GM04503 (cell line): ENCODE results near the gene CTF1.
A peak's percentile ranks its signal among the peaks of the same experiment; 100 is the strongest.
"Not testable (repeated sequence)": the region's sequence is repeated elsewhere in the genome, so short reads cannot be mapped to it uniquely, and the experiment has no call there.

Experiments used
- DNase-seq: peaks from one replicate; pipeline ENCODE4 v3.0.0-alpha.2; 2012; ENCODE audit warnings: low read depth

The CTF1 gene, protein sequence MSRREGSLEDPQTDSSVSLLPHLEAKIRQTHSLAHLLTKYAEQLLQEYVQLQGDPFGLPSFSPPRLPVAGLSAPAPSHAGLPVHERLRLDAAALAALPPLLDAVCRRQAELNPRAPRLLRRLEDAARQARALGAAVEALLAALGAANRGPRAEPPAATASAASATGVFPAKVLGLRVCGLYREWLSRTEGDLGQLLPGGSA

DNA sequence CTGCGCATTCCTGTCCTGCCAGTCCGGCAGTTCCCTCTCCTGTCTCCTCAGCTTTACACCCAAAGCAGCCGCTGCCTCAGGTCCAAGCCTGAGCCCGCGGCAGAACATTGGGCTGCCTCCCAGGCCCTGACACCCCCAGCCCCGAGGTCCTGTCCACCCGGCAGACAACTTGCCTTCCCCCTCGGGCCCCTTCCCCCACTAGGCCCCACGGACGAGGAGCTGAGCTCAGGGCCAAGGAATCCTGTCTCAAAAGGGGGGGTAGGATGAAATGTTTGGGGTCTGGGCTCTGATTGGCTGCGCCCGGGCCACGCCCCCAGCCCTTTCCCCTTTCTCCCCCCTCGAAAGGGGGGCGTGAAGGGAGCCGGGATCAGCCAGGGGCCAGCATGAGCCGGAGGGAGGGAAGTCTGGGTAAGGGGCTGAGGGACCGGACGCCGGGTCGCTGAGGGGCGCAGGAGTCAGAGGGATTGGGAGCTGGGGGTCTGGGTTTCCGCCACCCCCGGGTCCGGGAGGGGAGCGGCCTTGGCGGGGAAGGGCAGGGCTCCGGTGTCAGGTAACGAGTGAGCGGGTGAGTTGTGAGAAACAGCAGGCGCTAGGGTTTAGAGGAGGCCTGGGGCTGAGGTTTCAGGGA, at the start of gene CTF1:
CTF1 (plus strand) TSS at position 354 of the 628 bp plus-strand sequence; CDS start at position 384, 30 bp downstream.
- DNase-seq, result peak; percentile 74

DNA sequence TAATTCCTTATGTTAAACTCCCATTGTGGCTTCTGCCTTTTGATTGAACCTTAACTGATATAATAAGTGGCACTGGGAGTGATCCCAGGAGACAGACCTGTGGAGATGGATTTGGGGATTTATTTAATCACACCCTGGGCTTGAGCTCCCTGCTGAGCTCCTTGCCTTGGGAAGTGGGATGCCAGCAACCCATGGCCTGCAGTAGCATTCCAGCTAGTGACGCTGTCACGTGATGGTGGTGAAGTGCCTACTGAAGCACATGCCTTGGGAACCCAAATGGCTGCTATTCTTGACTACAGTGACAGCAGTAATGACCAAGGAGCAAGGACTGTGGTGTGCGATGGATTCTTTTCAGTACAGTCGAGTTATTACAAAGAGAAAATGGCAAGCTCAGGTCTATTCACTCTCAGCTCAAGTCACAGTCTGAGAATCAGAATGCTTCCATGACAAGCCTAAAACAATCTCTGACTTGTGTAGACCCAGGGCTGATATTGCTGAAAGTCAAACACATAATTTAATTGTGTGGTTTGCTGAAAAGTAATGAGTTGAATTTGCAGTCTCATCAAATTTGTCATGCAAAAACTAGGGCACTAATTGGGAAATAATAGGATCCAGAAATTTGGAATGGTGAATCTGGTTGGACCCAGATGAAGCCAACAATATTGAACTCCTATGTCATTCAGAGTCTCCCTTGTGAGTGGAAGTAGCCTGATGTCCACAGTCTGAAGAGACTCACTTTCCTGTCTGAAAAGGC, 49.6 kb upstream of the CTF1 start:
- DNase-seq, result no peak

DNA sequence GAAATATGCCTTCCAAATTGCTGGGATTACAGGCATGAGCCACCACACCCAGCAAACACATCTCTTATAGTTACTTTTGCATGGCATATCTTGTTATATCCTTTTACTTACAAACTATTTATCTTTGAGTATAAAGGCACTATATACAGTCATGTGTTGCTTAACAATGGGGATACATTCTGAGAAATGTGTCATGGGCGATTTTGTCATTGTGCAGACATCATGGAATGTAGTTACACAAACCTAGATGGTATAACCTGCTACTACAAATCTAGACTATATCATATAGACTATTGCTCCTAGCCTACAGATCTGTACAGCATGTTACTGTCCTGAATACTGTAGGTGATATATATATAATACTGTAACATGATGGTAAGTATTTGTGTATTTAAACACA, 46.2 kb upstream of the CTF1 start:
- no peak for DNase-seq

GRCh38 chr16:30853758-30854157, 42.7 kb upstream of the CTF1 start:
- no peak for DNase-seq

- DNase-seq, result no peak
Observed at GRCh38 chr16:30858111-30858495, 38.3 kb upstream of the CTF1 start.

GRCh38 chr16:30858829-30859423, 37.5 kb upstream of the CTF1 start:
- DNase-seq, result no peak

- DNase-seq, result not testable (repeated sequence)
Observed at GRCh38 chr16:30860729-30861128, 35.7 kb upstream of the CTF1 start.

GRCh38 chr16:30863178-30863577, 33.2 kb upstream of the CTF1 start:
- not testable (repeated sequence) for DNase-seq

GRCh38 chr16:30866031-30866430, 30.4 kb upstream of the CTF1 start:
- DNase-seq, result no peak

DNA sequence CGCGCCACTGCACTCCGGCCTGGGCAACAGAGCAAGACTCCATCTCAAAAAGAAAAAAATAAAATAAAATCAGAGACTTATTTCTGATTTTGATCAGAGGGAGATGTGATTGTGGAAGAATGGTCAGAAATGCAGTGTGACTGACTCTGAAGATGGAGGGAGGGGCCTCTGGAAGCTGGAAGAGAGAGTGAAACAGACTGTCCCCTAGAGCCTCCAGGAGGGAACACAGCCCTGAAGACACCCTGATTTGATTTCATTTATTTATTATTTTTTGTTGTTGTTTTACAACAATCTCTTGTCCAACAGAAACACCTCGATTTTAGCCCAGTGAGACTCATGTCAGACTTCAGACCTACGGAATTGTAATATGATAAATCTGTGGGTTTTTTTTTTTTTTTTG, 28.7 kb upstream of the CTF1 start:
- no peak for DNase-seq

DNA sequence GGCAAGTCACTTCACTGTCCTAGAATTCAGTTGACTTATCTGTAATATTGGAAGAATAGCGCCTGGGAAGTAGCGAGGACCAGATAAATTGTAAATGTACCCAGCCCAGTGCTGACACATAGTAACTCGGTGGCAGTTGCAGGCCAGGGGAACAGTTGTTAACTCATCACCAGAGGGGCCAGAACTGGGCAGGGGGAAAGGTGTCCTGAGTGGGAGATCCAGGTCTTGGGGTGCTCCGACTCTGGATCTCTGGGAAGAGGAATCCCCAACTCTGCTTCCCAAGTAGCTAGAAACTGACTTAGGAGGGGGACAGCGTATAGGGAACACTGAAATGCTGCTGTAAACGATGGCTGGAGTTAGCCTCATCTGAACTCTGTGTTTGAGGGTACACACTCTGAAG, 25.5 kb upstream of the CTF1 start:
- DNase-seq, result no peak

DNA sequence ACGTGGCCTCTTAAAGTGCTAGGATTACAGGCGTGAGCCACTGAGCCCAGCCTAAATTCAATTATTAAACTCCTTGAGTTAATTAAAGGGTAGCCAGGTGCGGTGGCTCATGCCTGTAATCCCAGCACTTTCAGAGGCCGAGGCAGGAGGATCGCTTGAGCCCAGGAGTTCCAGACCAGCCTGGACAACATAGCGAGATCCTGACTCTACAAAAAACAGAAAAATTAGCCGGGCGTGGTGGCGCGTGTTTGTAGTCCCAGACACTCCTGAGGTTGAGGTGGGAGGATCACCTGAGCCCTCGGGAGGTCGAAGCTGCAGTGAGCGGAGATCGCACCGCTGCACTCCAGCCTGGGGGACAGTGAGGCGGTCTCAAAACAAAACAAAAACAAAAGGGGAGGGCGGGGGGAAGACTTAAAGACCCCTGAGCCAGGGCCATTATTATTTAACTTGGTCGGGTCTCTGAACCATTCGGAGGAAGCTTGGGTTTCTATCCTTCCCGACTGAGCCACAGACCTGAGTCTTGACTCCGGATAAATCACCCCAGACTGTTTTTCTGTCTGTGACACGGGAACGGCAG, 22.1 kb upstream of the CTF1 start:
- no peak for DNase-seq

DNA sequence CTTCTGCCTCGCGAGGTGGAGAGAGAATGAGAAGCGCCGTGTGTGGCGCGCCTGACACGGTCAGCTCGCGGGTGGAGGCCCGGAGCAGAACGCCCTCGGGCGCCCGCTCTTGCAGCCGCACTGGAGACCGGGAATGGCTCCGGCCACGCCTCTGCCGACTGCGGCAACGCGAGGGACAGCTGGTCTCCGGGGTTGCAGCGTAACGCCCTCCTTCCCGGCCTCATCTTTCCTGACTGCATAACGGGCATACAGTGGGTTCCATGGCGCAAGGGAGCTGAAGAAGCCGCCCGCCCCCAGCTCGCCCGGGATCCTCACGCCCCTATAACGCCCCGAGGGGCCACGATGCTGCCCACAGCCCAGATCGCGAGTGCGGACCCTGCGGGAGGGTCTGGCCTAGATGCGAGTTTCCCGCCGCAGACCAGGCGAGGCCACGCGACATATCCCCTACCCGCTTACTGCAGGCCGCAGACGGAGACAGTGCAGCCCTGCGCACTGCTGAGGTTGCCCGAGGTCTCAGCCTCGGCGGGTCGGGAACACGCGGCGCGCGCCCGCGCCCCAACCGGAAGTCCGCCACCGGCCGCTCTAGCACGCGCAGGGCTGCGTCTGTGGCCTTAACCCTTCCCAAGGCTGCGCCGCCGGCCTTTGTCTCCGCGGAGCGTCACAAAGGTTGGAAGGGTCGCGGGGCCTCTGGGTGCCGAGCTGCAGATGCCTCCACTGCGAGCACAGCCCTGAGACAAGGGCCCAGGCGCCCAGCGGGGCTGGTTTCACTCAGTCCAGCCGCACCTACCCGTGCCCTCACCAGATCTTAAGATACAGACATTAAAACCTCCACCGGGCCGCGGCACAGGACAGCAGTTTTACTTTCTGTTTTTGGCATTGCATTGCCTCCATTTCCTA, 21.3 kb upstream of the CTF1 start:
- peak; percentile 45 for DNase-seq

GRCh38 chr16:30875871-30876801, 20.3 kb upstream of the CTF1 start:
- no peak for DNase-seq

DNA sequence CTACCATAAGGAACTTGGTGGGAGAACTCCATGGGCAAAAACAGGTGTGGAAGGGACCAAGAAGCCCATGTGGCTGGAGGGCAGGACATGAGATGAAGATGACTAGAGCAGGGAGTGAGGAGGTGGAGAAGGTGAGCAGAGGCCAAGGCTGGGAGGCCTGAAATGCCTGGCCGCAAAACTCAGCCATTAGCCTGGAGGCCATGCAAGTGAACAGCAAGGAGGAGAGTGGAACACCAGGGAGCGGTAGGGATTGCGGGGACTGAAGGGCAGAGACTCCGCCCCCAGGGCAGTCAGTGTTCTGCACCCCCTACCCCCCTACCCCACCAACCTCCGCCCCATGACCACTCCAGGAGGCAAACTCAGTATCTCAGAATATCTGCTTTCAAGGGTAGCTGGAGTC, 19.5 kb upstream of the CTF1 start:
- DNase-seq, result no peak

DNA sequence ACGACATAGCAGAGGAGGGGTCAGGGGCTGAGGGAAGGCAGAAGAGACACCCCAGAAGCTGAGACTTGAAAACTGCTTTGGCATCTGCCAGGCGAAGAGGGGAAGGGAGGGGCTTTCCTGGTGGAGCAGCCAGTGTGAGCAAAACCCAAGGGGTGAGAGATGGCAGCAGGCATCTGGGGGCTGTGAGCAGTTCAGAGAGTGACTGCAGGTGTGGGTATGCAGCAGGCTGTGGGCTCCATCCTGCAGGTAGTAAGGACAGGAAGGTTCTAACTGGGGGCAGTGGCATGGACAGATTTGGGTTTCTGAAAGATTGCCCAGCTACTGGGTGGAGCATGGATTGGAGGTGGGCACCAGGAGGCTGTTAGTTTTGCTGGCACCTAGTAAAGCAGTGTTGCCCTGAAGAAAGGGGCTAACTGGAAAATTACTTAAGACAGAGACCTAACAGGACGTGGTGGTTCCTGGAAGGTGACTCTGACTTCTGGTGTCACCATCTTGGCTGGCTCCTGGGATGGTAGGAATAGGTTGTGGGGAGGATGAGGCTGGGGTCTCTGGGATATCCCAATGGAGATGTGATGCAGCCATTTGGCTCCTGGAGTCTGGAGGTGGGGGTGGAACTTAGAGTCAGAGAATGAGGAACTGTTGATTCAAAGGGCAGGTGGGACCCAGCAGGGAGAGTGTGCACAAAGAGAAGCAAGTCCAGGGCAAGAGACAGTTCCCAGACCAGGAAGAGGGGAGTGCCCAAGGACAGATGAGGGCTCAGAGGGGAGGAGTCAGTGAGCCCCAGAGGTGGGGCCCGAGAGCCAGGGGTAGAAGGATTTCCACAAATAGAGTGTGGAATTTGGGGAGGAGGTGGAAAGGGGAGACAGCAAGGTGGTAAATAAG, 13.7 kb upstream of the CTF1 start:
- DNase-seq, result no peak

- DNase-seq, result no peak
Observed at GRCh38 chr16:30884760-30885159, 11.7 kb upstream of the CTF1 start.

DNA sequence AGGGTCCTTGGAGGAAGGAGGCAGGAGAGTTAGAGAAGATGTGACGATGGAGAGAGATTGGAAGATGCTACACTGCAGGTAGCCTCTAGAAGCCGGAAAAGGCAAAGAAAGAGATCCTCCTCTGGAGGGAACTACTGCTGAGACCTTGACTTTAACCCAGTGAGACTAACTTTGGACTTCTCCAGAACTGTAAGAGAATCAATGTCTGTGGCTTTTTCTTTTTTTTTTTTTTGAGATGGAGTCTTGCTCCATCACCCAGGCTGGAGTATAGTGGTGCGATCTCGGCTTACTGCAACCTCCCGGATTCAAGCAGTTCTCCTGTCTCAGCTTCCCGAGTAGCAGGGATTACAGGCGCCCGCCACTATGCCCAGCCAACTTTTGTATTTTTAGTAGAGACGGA, 11.2 kb upstream of the CTF1 start:
- DNase-seq, result no peak

GRCh38 chr16:30886145-30886544, 10.3 kb upstream of the CTF1 start:
- no peak for DNase-seq
